ENCODE measurements around the gene MLST8.
"Not testable (repeated sequence)": the region's sequence is repeated elsewhere in the genome, so short reads cannot be mapped to it uniquely, and the experiment has no call there.

The MLST8 gene

GRCh38 chr16:2232094-2232990 lies 27.1 kb downstream of the MLST8 start:
- DNase-seq (ENCODE audit: low spot score) = no peak

DNA sequence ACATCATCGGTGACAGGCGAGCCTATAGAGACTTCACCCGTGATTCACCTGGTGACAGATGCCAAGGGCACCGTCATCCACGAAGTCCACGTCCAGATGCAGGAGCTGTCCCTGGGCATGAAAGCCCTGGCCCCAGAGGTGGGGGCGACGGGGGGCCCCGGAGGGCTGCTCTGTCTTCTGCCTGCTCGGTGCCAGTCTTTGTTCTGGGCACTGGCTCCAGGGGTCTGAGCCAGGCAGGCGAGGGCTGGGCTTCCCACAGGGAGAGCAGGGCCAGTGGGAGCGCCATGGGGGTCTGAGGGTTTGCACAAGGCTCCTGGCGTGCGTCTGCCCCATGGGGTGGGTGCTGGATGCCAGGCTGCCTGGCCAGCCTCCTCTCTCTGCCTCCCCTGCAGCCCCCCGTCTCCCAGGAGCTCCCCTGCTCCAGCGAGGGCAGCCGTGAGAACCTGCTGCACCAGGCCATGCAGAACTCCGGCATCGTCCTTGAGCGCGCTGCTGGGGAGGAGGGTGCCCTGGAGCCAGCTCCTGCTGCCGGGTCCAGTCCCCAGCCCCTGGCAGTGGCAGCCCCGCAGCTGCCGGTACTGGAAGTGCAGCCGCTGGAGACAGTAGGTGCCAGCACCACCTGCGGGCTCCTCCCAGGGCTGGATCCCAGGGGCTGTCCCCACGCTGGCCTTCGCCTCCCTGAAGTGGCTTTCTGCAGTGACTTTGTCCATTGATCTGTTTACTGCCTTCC lies 28.0 kb downstream of the MLST8 start:
- no peak for DNase-seq (ENCODE audit: low spot score)

DNA sequence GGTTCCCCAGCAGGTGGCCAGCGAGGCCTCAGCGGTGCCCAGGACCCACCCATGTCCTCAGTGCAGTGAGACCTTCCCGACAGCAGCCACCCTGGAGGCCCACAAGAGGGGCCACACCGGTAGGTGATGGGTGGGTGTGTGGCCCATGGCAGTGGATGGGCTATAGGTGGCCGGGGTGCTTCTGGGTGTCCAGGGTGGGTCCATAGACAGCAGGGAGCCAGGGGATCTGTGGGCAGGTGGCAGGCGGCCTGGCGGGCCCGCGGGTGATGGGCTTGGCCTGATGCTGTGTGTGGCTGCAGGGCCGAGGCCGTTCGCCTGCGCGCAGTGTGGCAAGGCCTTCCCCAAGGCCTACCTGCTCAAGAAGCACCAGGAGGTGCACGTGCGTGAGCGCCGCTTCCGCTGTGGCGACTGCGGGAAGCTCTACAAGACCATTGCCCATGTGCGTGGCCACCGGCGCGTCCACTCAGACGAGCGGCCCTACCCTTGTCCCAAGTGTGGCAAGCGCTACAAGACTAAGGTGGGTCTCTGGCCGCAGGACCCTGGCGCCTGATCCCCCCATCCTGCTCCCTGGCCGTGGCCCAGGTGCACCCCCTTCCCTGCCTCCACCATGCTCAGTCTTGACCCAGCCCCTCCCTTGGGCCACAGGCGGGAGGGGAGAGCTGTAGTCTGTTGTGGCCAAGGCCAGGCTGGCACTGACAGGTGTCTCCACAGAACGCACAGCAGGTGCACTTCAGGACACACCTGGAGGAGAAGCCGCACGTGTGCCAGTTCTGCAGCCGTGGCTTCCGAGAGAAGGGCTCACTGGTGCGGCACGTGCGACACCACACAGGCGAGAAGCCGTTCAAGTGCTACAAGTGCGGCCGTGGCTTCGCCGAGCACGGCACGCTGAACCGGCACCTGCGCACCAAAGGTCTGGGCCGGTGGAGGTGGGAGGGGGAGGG lies 28.9 kb downstream of the MLST8 start:
- DNase-seq (ENCODE audit: low spot score) = no peak

- DNase-seq (ENCODE audit: low spot score) = no peak
Observed at GRCh38 chr16:2234813-2235170, 29.5 kb downstream of the MLST8 start.

GRCh38 chr16:2235234-2235651 lies 30.0 kb downstream of the MLST8 start:
- no peak for DNase-seq (ENCODE audit: low spot score)

GRCh38 chr16:2235695-2236336 lies 30.6 kb downstream of the MLST8 start:
- no peak for DNase-seq (ENCODE audit: low spot score)

DNA sequence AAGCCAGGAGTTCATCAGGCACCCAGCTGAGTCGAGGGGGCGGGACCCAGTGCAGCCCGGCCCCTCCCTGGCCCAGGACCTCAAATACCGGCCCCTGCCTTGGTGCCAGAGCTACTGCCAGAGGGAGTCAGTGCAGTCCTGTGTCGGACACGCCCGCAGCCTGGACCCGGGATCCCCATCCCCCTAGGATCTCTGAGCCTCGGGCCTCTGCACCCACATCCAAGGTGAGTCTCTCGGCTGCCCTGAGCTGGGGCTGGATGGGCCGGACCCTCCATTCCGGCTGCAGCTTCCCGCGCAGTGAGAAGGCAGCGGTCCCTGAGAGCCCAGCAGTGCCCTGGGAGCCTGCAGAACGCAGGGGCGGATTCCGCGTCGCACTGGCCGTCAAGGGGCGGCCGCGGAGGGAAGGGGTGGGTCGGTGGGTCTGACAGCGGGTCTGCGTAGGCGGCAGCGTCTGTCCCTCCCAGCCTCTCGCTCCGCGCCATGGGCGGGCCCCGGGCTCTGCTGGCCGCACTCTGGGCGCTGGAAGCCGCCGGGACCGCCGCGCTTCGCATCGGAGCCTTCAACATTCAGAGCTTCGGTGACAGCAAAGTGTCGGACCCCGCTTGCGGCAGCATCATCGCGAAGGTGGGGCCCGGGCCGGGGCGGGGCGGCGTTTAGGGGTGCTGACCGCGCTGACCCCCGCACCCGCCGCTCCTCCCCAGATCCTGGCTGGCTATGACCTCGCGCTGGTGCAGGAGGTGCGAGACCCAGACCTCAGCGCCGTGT lies 31.3 kb downstream of the MLST8 start, which contains the start of gene DNASE1L2:
Gene DNASE1L2, plus strand, starts transcription at position 108 of the 765 bp plus-strand sequence. Its CDS starts 373 bp downstream, at position 481.
- no peak for DNase-seq (ENCODE audit: low spot score)

DNA sequence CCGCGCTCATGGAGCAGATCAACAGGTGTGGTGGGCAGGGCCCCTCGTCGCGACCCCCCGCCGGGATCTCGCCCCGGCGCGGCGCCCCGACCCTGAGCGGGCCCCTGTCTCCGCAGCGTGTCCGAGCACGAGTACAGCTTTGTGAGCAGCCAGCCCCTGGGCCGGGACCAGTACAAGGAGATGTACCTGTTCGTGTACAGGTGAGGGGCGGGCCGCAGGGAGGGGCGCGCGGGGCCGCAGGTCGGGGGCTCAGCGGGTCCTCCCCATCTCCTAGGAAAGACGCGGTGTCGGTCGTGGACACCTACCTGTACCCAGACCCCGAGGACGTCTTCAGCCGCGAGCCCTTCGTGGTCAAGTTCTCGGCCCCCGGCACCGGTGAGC lies 31.8 kb downstream of the MLST8 start:
- DNase-seq (ENCODE audit: low spot score) = peak; percentile 40

GRCh38 chr16:2237493-2238149 lies 32.4 kb downstream of the MLST8 start:
- DNase-seq (ENCODE audit: low spot score) = peak; percentile 46

DNA sequence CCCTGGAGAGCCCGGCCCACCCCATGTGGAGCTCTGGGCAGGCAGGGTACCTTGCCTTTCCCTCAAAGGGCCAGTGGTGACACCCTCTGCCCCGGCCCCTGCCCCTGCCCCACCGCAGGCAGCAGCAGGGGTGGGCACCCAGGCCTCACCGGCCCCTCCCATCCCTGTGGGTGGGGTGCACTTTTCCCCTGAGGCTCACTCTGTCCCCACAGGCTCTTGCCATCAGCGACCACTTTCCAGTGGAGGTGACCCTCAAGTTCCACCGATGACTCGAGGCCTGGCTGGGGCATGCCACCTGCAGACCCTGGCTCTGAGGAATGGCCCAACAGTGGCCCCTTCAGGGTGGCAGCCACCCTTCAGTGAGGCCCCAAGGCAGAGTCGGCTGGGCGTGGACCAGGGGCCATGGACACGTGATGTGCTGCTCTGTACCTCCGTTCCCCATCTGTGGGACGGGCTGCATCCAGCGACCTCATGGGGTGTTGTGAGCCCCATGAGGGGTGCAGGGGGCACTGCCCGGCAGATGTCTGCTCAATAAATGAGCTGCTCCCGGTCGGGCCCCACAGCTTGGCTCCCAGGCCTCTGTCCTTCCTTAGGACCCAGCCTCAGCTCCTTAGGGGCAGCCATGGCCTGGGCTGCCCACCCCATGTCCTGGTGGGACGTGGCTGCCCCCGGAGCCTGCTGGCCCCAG lies 33.0 kb downstream of the MLST8 start:
- DNase-seq (ENCODE audit: low spot score) = peak; percentile 37

GRCh38 chr16:2238838-2239675 lies 33.8 kb downstream of the MLST8 start:
- peak; percentile 38 for DNase-seq (ENCODE audit: low spot score)

GRCh38 chr16:2240331-2240730 lies 35.1 kb downstream of the MLST8 start:
- DNase-seq (ENCODE audit: low spot score) = not testable (repeated sequence)

GRCh38 chr16:2242598-2242997 lies 37.3 kb downstream of the MLST8 start:
- DNase-seq (ENCODE audit: low spot score) = peak; percentile 20

DNA sequence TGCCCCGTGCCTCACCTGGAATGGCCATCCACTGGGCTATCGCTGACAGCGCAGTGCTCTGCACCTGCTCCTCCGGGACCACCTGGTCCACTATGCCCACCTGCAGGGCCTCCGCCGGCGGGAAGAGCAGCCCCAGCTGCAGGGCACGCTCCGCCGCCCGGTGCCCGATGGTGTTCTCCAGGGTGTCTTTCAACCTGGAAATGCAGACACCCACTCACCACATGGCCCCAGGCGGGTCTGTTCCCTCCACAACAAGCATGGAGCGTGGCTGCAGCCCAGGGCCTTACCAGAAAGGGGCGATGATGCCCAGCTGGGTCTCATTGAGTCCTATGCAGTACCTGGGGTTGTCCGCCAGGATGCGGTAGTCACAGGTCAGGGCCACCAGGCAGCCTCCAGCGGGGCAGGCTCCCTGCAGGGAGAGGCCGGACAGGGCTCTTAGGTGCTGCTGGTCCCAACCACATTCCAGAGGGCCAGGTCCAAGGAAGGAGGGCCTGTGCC lies 37.8 kb downstream of the MLST8 start:
- DNase-seq (ENCODE audit: low spot score) = peak; percentile 32

- DNase-seq (ENCODE audit: low spot score) = peak; percentile 21
Observed at GRCh38 chr16:2243781-2244180, 38.5 kb downstream of the MLST8 start.

GRCh38 chr16:2244301-2244700 lies 39.0 kb downstream of the MLST8 start:
- DNase-seq (ENCODE audit: low spot score) = peak; percentile 40

DNA sequence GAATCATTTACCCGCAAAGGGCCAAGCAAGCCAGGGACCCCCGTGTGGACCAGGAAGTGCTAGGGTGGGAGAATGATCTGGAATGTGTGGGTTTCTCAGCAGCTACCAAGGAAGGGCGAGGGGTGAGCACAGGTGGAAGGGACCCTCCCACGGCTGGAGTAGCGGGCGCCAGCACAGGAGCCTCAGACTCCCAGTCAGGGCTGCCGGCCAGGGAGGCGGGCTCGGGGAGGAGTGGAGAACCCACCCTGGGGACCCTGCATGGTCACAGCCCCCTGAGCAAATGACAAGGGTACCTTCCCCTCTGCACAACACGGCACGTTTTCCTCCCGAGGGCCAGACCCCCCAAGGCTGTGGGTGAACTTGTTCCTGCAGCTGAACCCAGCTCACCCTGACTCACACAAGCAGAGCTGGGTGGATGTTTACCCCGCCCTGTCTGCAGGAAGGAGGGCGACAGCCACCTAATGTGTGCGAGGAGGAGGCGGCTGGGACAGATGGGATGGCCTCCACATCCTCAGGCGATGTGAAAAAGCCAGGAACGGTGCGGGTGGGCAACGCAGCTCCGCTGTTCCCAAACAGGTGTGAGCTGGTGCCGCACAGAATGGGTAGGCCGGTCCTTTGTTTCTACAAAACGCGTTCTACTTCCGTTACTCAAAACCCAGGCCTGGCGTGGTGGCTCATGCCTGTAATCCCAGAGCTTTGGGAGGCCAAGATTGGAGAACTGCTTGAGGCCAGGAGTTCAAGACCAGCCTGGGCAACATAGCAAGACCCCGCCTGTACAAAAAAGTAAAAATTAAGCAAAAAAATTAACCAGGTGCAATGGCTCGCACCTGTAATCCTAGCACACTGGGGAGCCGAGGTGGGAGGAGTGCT lies 39.9 kb downstream of the MLST8 start:
- DNase-seq (ENCODE audit: low spot score) = peak; percentile 17

Data from D341Med (cell line).